GM18861 (cell line): Measurements from ENCODE around the gene ADAM19.
A peak's percentile ranks its signal among the peaks of the same experiment; 100 is the strongest.

Experiments
- ATAC-seq: cut with Tn5 transposase; IDR thresholded peaks from one replicate; pipeline ENCODE4 v1.9.1; 2021; ENCODE audit not compliant: unreplicated experiment

ADAM19 gene

GRCh38 chr5:157516626-157517325 lies 58.8 kb downstream of the ADAM19 start:
- no peak for ATAC-seq

GRCh38 chr5:157516006-157516405 lies 59.6 kb downstream of the ADAM19 start:
- no peak for ATAC-seq

DNA sequence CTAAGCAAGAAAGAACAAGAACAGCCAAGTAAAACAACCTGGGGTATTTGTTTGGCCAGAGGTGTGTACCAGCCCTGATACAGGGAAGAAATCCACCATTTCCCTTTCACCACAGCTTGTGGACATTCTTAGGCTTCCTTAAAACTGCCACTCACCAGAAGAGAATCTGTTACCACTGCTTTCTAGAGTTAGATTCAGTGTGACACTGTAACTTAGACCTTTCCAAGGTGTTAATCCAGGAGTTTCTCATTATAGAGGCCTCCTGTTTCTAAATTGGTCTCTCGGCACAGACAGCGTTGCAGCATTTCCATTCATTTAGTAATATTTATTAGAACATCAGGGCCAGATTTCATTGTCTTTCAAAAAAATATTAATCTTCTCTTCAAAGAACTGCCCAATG lies 60.6 kb downstream of the ADAM19 start:
- ATAC-seq: no peak

- ATAC-seq: no peak
Observed at GRCh38 chr5:157513182-157513581, 62.4 kb downstream of the ADAM19 start.

GRCh38 chr5:157511651-157512644 lies 63.6 kb downstream of the ADAM19 start:
- no peak for ATAC-seq

- no peak for ATAC-seq
Observed at GRCh38 chr5:157510682-157511081, 64.9 kb downstream of the ADAM19 start.

- ATAC-seq: no peak
Observed at GRCh38 chr5:157509587-157509986, 66.0 kb downstream of the ADAM19 start.

DNA sequence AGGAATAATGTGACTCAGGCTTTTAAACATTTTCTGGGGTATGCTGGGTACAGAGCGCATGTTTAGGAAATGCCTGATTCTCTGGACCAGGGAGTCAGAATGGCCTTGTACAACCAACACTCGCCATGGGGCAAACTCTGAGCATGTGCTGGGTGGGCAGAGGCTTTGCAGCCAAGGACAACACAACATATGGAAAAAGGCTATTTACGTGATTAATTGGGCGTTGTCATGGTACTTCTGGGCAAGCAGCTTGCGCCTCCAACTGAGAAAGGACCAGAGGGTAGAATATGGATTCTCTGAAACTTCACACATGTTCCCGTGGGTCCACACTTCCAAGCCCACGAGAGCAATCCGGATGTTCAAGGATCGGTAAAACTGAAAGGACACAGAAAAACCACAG lies 66.5 kb downstream of the ADAM19 start:
- ATAC-seq: no peak

- no peak for ATAC-seq
Observed at GRCh38 chr5:157506981-157507780, 68.4 kb downstream of the ADAM19 start.

DNA sequence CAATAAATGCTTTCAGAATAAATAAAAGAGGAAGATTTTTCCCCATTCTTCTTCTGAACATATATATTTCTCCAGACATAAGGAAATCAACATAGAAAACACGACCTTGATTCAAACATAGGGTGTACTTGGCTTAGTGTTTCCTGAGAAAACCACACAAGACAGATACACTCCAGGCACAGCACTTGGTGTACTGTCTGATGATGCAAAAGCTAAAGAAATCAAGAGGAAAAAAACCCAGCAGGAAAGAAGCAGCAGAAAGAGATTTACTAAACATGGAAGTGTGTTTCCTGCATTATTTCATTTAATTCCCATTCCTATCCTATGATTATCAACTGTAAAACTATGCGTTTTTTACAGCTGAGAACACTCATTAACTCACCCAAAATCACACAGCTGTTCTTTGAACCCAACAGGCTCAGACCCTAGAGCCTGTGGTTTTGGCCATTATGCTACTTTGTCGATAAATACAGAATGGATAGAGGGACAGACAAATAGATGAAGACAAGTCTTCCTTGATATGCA lies 69.4 kb downstream of the ADAM19 start:
- ATAC-seq: no peak

- no peak for ATAC-seq
Observed at GRCh38 chr5:157505496-157505895, 70.1 kb downstream of the ADAM19 start.

GRCh38 chr5:157504053-157504452 lies 71.5 kb downstream of the ADAM19 start:
- no peak for ATAC-seq

- ATAC-seq: peak; percentile 76
Observed at GRCh38 chr5:157502143-157502647, 73.4 kb downstream of the ADAM19 start.

DNA sequence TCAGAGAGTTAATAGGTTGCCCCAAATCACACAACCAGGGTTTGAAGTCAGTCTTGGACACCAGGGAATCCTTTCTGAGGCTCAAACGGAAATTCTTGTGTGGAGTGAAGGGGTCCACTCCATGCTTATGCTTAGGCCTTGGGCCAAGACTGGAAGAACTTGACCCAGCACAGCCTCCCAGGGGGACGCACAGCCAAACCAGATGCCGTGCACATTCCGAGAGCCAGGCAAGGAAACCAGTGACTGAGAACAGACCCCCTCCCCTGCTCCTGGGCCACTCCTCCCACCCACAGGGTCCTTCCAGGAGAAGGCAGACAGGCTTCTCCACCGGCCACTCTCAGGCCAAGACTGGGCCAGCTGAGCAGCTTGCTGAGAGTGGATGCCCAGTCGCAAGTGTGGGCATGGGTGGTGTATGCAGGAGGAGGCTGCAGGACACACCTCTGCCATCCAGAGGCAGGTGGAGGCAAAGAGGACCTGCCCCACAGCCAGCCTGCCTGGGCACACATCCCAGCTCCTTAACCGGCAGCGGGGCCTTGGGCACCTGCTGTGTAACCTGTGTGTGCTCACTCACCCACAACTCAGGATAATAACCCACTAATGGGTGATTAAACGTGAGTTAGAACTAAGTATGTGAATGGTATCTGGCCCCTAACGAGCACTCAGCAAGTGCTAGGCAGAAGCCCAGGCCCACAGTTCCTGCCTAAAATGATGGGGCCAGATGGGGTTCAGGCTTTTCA lies 77.5 kb downstream of the ADAM19 start:
- ATAC-seq: no peak

DNA sequence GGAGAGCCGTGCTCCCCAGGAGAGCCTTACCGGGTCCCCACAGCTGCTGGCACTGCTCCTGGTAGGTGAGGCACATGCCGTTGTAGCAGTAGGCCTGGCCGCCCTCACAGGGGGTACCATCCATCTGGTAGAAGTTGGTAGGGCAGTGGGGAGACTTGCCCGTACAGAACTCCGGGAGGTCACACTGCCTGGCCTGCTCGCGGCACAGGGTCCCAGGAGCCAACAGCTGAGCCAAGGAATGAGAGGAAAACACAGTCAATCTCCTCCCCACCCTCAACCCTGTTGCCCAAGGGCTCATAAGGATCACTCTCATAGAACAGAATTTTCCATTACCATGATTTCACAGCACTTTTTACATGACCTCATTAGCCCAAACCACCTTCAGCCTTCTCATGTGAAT lies 78.7 kb downstream of the ADAM19 start:
- no peak for ATAC-seq

DNA sequence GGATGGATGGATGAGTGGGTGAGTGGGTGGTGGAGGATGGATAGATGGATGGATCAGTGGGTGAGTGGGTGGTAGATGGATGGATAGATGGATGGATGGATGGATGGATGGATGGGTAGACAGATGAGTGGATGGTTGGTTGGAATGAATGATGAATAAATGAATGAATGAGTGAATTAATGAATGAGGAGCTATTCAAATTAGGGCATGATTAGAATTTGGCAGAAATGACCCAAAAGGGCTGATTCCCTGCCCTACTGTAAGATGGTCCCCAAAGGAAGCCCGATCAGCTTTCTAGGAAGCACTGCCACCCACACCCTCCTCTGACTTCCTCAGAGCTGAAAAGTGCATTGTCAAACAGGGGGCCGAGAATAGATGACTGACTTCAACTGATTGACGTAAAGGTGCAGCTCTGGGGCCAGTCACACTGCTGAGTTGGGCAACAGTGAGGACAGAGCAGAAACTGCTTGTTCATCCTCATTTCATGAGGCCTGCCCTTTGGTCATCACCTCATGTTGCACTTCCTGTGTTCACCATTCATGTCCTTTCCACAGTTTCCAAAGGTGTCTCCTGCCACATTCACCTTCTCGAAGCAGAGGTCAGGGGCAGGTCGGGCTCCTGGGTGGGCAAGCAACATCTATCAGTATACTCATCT lies 81.3 kb downstream of the ADAM19 start:
- ATAC-seq: no peak

GRCh38 chr5:157492886-157493285 lies 82.7 kb downstream of the ADAM19 start:
- no peak for ATAC-seq

DNA sequence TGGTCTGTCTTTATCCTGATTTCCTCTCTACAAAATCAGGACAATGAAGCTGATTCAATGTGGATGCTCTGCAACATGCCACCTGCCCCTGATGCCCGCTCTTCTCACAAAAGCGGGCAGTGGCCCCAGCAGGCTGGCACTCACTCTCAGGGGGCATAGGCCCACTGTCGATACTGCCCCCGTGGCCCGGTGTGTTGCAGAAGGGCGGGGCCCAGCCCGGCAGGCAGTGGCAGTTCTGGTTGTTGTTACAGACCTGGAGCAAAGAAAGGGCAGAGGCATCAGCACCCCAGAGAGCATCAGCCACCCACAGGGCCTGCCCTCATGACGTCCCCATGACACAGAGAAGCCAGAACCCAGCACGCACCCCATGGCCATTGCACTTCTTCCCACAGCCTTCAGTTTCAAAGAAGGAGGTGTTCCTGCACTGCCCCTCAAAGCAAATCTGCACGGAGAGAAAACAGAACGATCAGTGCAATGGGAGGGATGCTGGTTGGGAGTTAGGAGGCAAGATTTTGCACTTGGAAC lies 84.0 kb downstream of the ADAM19 start:
- ATAC-seq: no peak

GRCh38 chr5:157487358-157487757 lies 88.2 kb downstream of the ADAM19 start:
- ATAC-seq: no peak
